NB4 (cell line): ENCODE results near the gene TRPT1.

Experiments
- DNase-seq: peaks from one replicate; pipeline ENCODE4 v3.0.0; 2010; ENCODE audit warnings: low read depth
- H3K4me3 ChIP-seq: one replicate; pipeline ENCODE4 v1.5.1; 2011; ENCODE audit warnings: mild to moderate bottlenecking, low read depth, low read length, moderate library complexity
- CTCF ChIP-seq: IDR thresholded peaks from one replicate; pipeline ENCODE4 v1.5.1; 2012; ENCODE audit warnings: low read depth, low read length
- MYC ChIP-seq: IDR thresholded peaks from 2 replicates; pipeline ENCODE4 v1.6.1; 2011; ENCODE audit warnings: low read depth, low read length
- POLR2A ChIP-seq: IDR thresholded peaks from 2 replicates; pipeline ENCODE4 v1.6.1; 2011; ENCODE audit warnings: mild to moderate bottlenecking; ENCODE audit not compliant: insufficient read length; ENCODE audit errors: extremely low read depth
- TF ChIP-seq, protein P1 (sequence below): IDR thresholded peaks from 2 replicates; pipeline ENCODE4 v1.6.1; 2011; ENCODE audit warnings: low read depth, low read length

TRPT1 gene

GRCh38 chr11:64244966-64245365 lies 19.0 kb upstream of the TRPT1 start:
- H3K4me3 ChIP-seq, result peak overlapping the region; percentile 87
- no peak for DNase-seq
- TF ChIP-seq POLR2A, result no peak
- no peak for TF ChIP-seq CTCF
- no peak for TF ChIP-seq MYC
- TF ChIP-seq, protein P1, sequence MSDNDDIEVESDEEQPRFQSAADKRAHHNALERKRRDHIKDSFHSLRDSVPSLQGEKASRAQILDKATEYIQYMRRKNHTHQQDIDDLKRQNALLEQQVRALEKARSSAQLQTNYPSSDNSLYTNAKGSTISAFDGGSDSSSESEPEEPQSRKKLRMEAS, result no peak

DNA sequence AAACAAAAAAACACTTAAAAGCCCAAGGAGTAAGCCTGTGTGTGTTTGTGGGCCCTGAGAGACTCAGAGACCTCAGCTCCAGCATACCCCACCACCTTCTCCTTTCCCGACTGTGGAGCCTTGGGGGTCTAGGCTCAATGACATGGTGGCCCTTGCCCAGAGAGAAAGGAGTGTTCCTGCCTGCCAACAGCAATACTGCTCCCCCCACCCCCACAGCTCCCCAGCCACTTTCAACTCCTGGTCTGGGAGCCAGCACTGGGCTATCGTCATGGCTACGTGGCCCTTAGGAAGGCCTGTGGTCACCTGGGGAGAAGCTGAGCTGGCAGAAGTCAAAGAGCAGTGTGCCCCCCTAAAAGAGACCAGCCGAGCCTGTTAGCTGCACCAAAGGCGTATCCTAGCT lies 18.1 kb upstream of the TRPT1 start:
- TF ChIP-seq MYC (no peak), POLR2A (no peak), CTCF (no peak)
- TF ChIP-seq, protein P1, result no peak
- H3K4me3 ChIP-seq, result no peak overlapping the region
- no peak for DNase-seq

GRCh38 chr11:64243236-64243854 lies 17.4 kb upstream of the TRPT1 start:
- DNase-seq, result peak; percentile 49
- H3K4me3 ChIP-seq, result no peak overlapping the region
- TF ChIP-seq, protein P1, result no peak
- TF ChIP-seq MYC, result no peak
- no peak for TF ChIP-seq CTCF
- TF ChIP-seq POLR2A, result no peak

GRCh38 chr11:64241491-64242374 lies 15.7 kb upstream of the TRPT1 start:
- peak; percentile 76 for DNase-seq
- TF ChIP-seq MYC, result no peak; the same call in 1 of the 2 replicates
- peak; percentile 79 for TF ChIP-seq POLR2A
- TF ChIP-seq CTCF, result no peak
- TF ChIP-seq, protein P1, result peak; percentile 48; the same call in 1 of the 2 replicates
- H3K4me3 ChIP-seq, result peak overlapping the region; percentile 71

GRCh38 chr11:64241241-64241490 lies 15.2 kb upstream of the TRPT1 start:
- peak overlapping the region; percentile 71 for H3K4me3 ChIP-seq
- DNase-seq, result peak; percentile 99
- TF ChIP-seq MYC (no peak), CTCF (no peak)
- TF ChIP-seq, protein P1, result no peak
